H1 (cell line): ENCODE data around the gene MAPRE3. TPM values are rescaled to one million over a fixed set of nuclear protein-coding genes. Genes with fewer than 3 reads are reported as not detected.

Experiments
- polyA plus RNA-seq, 7 experiments: library from polyadenylated mRNA; depleted of rRNA in 3 of 7; stranded (reverse) in 5 of 7; unstranded in 2 of 7; fragments of >200 nt in 5 of 7; fragments of 200-250 nt in 2 of 7; gene quantifications; 1 replicate in 5 of 7; 2 replicates in 1 of 7; 4 replicates in 1 of 7; pipeline versions ENCODE4 v1.2.1 to v1.2.3, GENCODE V29; 2011 to 2013; ENCODE audit warnings: missing spikeins in 2 of 7, mixed read lengths in 2 of 7
- total RNA-seq: library from RNA; stranded (reverse); fragmentation: NEBNext Ultra II Directional; extraction: Animal tissue kit (Norgen Biotek cat#: 25700); gene quantifications from 2 replicates; pipeline ENCODE4 v1.2.1, GENCODE V29; 2021
- TF ChIP-seq, protein P1 (sequence below), 3 experiments: IDR thresholded peaks; 1 replicate in 2 of 3; 2 replicates in 1 of 3; pipeline versions ENCODE4 v1.5.1 to v1.6.1; 2011; ENCODE audit warnings: low read length in 3 of 3, mild to moderate bottlenecking in 3 of 3, inconsistent platforms in 2 of 3, low read depth in 1 of 3, moderate library complexity in 1 of 3; ENCODE audit not compliant: insufficient read depth in 1 of 3; ENCODE audit errors: control extremely low read depth in 1 of 3

MAPRE3 gene
- total and polyA plus RNA-seq, 2 of the 8 experiments (the other 6 are each of a cell fraction or from before 2014, with no cell fraction given) = 4.9 to 6.6 TPM

DNA sequence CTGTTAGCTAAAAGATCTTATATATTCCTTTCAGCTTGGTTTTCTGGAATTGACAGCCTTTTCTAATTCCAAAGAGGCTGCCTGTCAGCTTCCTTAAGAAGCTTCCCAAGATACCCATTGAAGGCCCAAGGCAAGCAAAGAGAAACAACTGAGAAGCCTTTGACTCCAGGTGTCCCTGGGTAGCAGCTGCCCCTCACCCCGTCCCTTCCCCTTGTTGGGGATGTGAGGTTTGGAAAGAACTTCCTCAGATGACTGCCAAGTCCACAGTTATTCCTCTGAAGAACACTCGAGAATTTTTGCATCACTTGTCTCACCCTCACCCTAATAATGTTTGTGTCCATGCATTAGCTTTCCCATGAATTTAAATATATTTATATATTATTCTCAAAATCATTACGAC, 13.3 kb downstream of the MAPRE3 start (continued):
- TF ChIP-seq, protein P1, sequence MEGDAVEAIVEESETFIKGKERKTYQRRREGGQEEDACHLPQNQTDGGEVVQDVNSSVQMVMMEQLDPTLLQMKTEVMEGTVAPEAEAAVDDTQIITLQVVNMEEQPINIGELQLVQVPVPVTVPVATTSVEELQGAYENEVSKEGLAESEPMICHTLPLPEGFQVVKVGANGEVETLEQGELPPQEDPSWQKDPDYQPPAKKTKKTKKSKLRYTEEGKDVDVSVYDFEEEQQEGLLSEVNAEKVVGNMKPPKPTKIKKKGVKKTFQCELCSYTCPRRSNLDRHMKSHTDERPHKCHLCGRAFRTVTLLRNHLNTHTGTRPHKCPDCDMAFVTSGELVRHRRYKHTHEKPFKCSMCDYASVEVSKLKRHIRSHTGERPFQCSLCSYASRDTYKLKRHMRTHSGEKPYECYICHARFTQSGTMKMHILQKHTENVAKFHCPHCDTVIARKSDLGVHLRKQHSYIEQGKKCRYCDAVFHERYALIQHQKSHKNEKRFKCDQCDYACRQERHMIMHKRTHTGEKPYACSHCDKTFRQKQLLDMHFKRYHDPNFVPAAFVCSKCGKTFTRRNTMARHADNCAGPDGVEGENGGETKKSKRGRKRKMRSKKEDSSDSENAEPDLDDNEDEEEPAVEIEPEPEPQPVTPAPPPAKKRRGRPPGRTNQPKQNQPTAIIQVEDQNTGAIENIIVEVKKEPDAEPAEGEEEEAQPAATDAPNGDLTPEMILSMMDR (IDR thresholded peaks at IDR 0.05; ENCODE audit: control extremely low read depth in 1 of 3, insufficient read depth in 1 of 3, low read depth in 1 of 3, low read length in 3 of 3) = no peak
